Endothelial cell of umbilical vein (primary cell): Measurements from ENCODE around the gene MMS19. TPM values are rescaled to one million over a fixed set of nuclear protein-coding genes. Genes with fewer than 3 reads are reported as not detected.

Source experiments
- BruUV-seq: library from RNA; stranded (reverse); fragments of 400-500 nt; replicated peaks from 2 replicates; lab custom pipeline; 2021; lab: Mats Ljungman, UMichigan
- CTCF ChIA-PET: fragments of 300-600, 350-600 bp; sonication (Branson Sonifier 250); formaldehyde crosslinking; loops from one replicate; lab custom pipeline; 2021; ENCODE audit warnings: antibody characterized with exemption, inconsistent platforms; lab: Charles Lee
- POLR2A ChIA-PET: fragments of 300-600, 350-600 bp; sonication (Branson Sonifier 250); formaldehyde crosslinking; loops from one replicate; lab custom pipeline; 2021; ENCODE audit warnings: antibody characterized with exemption, inconsistent platforms; lab: Charles Lee
- DNase-seq: peaks from one replicate; pipeline ENCODE4 v3.0.0-alpha.2; 2011; ENCODE audit warnings: low read depth, low spot score
- FAIRE-seq: peaks from 2 replicates; lab custom pipeline; 2011; peaks lifted over from hg19 to GRCh38; lab: Jason Lieb, UNC
- H2AFZ ChIP-seq: 2 replicates; pipeline ENCODE4 v1.6.0; 2012; ENCODE audit warnings: low read depth, low read length, control low read depth, inconsistent platforms
- H3K27ac ChIP-seq: 2 replicates; pipeline ENCODE4 v1.5.1; 2011; ENCODE audit warnings: low read depth, mild to moderate bottlenecking, control low read depth, low read length, moderate library complexity; ENCODE audit not compliant: insufficient read depth
- H3K27me3 ChIP-seq, 2 experiments: 2 replicates each; pipeline versions ENCODE4 v1.6.0 to v1.6.1; 2011; ENCODE audit warnings: low read length in 2 of 2, mixed read lengths in 1 of 2; ENCODE audit not compliant: control insufficient read depth in 2 of 2, insufficient read depth in 2 of 2
- H3K36me3 ChIP-seq, 2 experiments: 2 replicates in 1 of 2; 3 replicates in 1 of 2; pipeline ENCODE4 v1.5.1; 2011; ENCODE audit warnings: low read length in 2 of 2, mild to moderate bottlenecking in 1 of 2, moderate library complexity in 1 of 2; ENCODE audit not compliant: control insufficient read depth in 2 of 2, insufficient read depth in 2 of 2; ENCODE audit errors: extremely low read depth in 1 of 2
- H3K4me1 ChIP-seq: 3 replicates; pipeline ENCODE4 v1.5.1; 2011; ENCODE audit warnings: mild to moderate bottlenecking, low read length; ENCODE audit not compliant: control insufficient read depth, insufficient read depth; ENCODE audit errors: extremely low read depth
- H3K4me2 ChIP-seq: 2 replicates; pipeline ENCODE4 v1.6.1; 2011; ENCODE audit warnings: low read length, control low read depth, mixed read lengths; ENCODE audit not compliant: insufficient read depth
- H3K4me3 ChIP-seq, 3 experiments: fragments of 200-600 bp in 1 of 3; sonication (generic), shearing (Covaris generic) in 1 of 3; replicated peaks in 1 of 3; 2 replicates each; pipeline ENCODE4 v1.5.1; 2011 to 2016; ENCODE audit warnings: control low read depth in 3 of 3, low read length in 3 of 3, mild to moderate bottlenecking in 2 of 3, inconsistent platforms in 1 of 3, low read depth in 1 of 3, moderate library complexity in 1 of 3; ENCODE audit not compliant: insufficient read depth in 1 of 3
- H3K79me2 ChIP-seq: 2 replicates; pipeline ENCODE4 v1.6.0; 2012; ENCODE audit warnings: low read length, inconsistent platforms; ENCODE audit not compliant: control insufficient read depth, insufficient read depth
- H3K9ac ChIP-seq: replicated peaks from 2 replicates; pipeline ENCODE3; 2011; ENCODE audit warnings: low read length, control low read depth; ENCODE audit not compliant: insufficient read depth; ENCODE audit errors: extremely low read depth
- H3K9me1 ChIP-seq: replicated peaks from 3 replicates; pipeline ENCODE4 v1.6.0; 2011; ENCODE audit warnings: mild to moderate bottlenecking, low read length; ENCODE audit not compliant: control insufficient read depth, insufficient read depth; ENCODE audit errors: extremely low read depth
- H3K9me3 ChIP-seq: replicated peaks from 2 replicates; pipeline ENCODE4 v1.5.1; 2012; ENCODE audit warnings: low read length, inconsistent platforms; ENCODE audit not compliant: control insufficient read depth, insufficient read depth
- H4K20me1 ChIP-seq: replicated peaks from 2 replicates; pipeline ENCODE3; 2011; ENCODE audit warnings: mild to moderate bottlenecking, low read length; ENCODE audit not compliant: control insufficient read depth, insufficient read depth; ENCODE audit errors: extremely low read depth
- EZH2 ChIP-seq: IDR thresholded peaks from 2 replicates; pipeline ENCODE4 v1.6.1; 2012; ENCODE audit warnings: borderline replicate concordance, low read depth, mild to moderate bottlenecking, moderate library complexity, low read length, inconsistent platforms; ENCODE audit not compliant: severe bottlenecking
- FOS ChIP-seq: IDR thresholded peaks from 2 replicates; pipeline ENCODE4 v1.6.1; 2011; ENCODE audit warnings: mild to moderate bottlenecking, low read length, moderate library complexity, borderline replicate concordance; ENCODE audit not compliant: insufficient read depth
- GATA2 ChIP-seq: IDR thresholded peaks from 2 replicates; pipeline ENCODE4 v1.7.0; 2011; ENCODE audit warnings: low read depth, mild to moderate bottlenecking, moderate library complexity, mixed read lengths, low read length; ENCODE audit not compliant: insufficient read length, insufficient read depth
- JUN ChIP-seq: IDR thresholded peaks from 2 replicates; pipeline ENCODE4 v1.6.1; 2011; ENCODE audit warnings: borderline replicate concordance, low read depth; ENCODE audit not compliant: insufficient read length, insufficient read depth
- MYC ChIP-seq: IDR thresholded peaks from one replicate; pipeline ENCODE4 v1.6.1; 2011; ENCODE audit warnings: mild to moderate bottlenecking, low read depth, low read length
- POLR2A ChIP-seq: IDR thresholded peaks from 2 replicates; pipeline ENCODE4 v1.6.1; 2012; ENCODE audit warnings: low read depth, mild to moderate bottlenecking, control low read depth, low read length
- POLR2AphosphoS5 ChIP-seq: IDR thresholded peaks from 2 replicates; pipeline ENCODE4 v1.6.1; 2012; ENCODE audit warnings: low read depth, mild to moderate bottlenecking, control low read depth, low read length, moderate library complexity; ENCODE audit not compliant: insufficient read depth
- dilution Hi-C: fragments of 300-500 bp; cut with MboI; formaldehyde crosslinking; loops from one replicate; pipeline ENCODE4 v1.15.0; 2019; ENCODE audit warnings: low sequenced_read_pairs; ENCODE audit not compliant: extremely low pct_ligation_motif_present
- intact Hi-C: fragments of 100-400 bp; cut with micrococcal nuclease; formaldehyde crosslinking; loops from one replicate; pipeline ENCODE4 v1.10.0; 2022
- polyA plus RNA-seq, 4 experiments: library from polyadenylated mRNA; depleted of rRNA in 3 of 4; stranded (reverse) in 3 of 4; unstranded in 1 of 4; fragments of >200 nt; gene quantifications; 2 replicates each; pipeline versions ENCODE4 v1.2.1 to v1.2.3, GENCODE V29; 2011 to 2012; ENCODE audit warnings: missing spikeins in 1 of 4
- total RNA-seq: library from RNA; stranded (reverse); gene quantifications from 2 replicates; pipeline ENCODE4 v1.2.3, GENCODE V29; 2021
- TF ChIP-seq, protein P1 (sequence below): IDR thresholded peaks from 2 replicates; pipeline ENCODE4 v1.6.1; 2011; ENCODE audit not compliant: insufficient read depth, insufficient read length
- TF ChIP-seq, protein P2 (sequence below), 2 donors: IDR thresholded peaks; 1 replicate in 1 of 2; 2 replicates in 1 of 2; pipeline ENCODE4 v1.5.1; 2011; ENCODE audit warnings: low read length in 2 of 2, mild to moderate bottlenecking in 2 of 2, moderate library complexity in 2 of 2, control low read depth in 1 of 2, inconsistent platforms in 1 of 2, low read depth in 1 of 2; ENCODE audit not compliant: insufficient read depth in 1 of 2; ENCODE audit errors: extremely low read depth in 1 of 2

Gene MMS19
- total and polyA plus RNA-seq, 2 donors (not counting 3 experiments of a cell fraction or from before 2014, with no cell fraction given), result 95.2 to 123 TPM

DNA sequence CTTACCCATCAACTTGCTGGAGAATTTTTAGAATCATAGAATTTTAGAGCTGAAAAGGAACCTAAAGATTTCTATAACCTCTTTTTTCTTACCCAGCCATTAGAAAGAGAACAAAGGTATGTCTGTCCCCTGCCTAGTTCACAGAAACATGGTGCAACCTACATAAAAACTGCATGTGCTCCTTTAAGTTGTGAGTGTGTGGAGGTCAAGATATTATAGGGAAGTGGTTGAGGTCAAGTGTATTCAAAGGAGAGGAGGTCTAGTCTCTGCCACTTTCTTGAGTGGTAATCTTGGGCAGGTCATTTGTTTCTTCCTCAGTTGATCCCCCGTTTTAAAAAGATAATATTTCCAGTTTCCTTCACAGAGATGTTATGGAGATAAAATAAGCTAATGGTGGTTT is 6.9 kb upstream of the MMS19 start:
- Histone ChIP-seq H3K4me2 (no peak overlapping the region), H3K36me3 (no peaks in the 10 kb centered on the region), H3K4me1 (peaks cover 17% of the 10 kb centered on the region), H3K9ac (no peak overlapping the region), H3K79me2 (peaks cover 48% of the 10 kb centered on the region), H3K4me3 (no peak overlapping the region), H4K20me1 (no peaks in the 10 kb centered on the region), H3K27ac (no peak overlapping the region), H3K9me3 (no peaks in the 10 kb centered on the region), H3K27me3 (no peaks in the 10 kb centered on the region), H2AFZ (no peak overlapping the region), H3K9me1 (no peaks in the 10 kb centered on the region)
- no TSS peak for BruUV-seq
- CTCF ChIA-PET, result interaction anchor here (1.0 to 1.8 kb wide), 3 partner anchors 10 to 49 kb away, joined by 3 to 6 read pairs (median 6); no protein-coding TSS in a partner anchor
- TF ChIP-seq GATA2 (no peak), POLR2A (no peak), FOS (no peak), JUN (no peak), MYC (no peak)
- POLR2A ChIA-PET, result no interaction called here
- no peak for DNase-seq
- no peak for FAIRE-seq
- intact Hi-C loops, result no loop called here
- dilution Hi-C loops, result no loop called here

DNA sequence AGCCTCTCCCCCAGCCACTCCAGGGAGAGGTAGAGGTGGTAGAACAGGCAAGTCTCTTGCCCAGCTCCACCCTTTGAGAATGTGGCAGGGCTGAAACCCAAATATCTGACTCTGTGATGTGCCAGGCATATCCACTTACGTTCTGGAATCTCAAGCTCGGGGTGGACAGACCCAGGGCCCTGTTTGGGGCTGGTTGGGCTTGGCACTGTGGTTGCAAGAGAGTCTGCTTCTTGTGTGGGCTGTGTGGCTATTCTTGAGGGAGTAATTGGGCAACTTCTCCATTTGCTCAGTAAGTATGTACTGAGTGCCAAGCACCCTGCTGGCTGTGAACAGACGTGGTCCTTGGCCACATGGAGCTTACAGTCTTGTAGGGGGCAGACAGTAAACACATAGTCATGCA is 5.2 kb upstream of the MMS19 start:
- H3K79me2 ChIP-seq, result peaks cover 43% of the 10 kb centered on the region
- H3K9me1 ChIP-seq, result no peaks in the 10 kb centered on the region
- H4K20me1 ChIP-seq, result no peaks in the 10 kb centered on the region
- H3K4me3 ChIP-seq, result no peak overlapping the region
- BruUV-seq, result no TSS peak
- TF ChIP-seq POLR2A, result no peak
- TF ChIP-seq, protein P1, sequence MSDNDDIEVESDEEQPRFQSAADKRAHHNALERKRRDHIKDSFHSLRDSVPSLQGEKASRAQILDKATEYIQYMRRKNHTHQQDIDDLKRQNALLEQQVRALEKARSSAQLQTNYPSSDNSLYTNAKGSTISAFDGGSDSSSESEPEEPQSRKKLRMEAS, result no peak
- no peak for TF ChIP-seq POLR2AphosphoS5
- TF ChIP-seq JUN, result no peak
- no peak for TF ChIP-seq FOS
- TF ChIP-seq EZH2, result no peak
- no peak for TF ChIP-seq MYC
- TF ChIP-seq GATA2, result no peak
- TF ChIP-seq, protein P2, sequence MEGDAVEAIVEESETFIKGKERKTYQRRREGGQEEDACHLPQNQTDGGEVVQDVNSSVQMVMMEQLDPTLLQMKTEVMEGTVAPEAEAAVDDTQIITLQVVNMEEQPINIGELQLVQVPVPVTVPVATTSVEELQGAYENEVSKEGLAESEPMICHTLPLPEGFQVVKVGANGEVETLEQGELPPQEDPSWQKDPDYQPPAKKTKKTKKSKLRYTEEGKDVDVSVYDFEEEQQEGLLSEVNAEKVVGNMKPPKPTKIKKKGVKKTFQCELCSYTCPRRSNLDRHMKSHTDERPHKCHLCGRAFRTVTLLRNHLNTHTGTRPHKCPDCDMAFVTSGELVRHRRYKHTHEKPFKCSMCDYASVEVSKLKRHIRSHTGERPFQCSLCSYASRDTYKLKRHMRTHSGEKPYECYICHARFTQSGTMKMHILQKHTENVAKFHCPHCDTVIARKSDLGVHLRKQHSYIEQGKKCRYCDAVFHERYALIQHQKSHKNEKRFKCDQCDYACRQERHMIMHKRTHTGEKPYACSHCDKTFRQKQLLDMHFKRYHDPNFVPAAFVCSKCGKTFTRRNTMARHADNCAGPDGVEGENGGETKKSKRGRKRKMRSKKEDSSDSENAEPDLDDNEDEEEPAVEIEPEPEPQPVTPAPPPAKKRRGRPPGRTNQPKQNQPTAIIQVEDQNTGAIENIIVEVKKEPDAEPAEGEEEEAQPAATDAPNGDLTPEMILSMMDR (IDR thresholded peaks at IDR 0.05; ENCODE audit: extremely low read depth in 1 of 2, insufficient read depth in 1 of 2, low read depth in 1 of 2, low read length in 2 of 2), result no peak
- H2AFZ ChIP-seq, result no peak overlapping the region
- H3K4me2 ChIP-seq, result no peak overlapping the region
- H3K36me3 ChIP-seq, result no peaks in the 10 kb centered on the region
- dilution Hi-C loops, result no loop called here
- H3K4me1 ChIP-seq, result peaks cover 16% of the 10 kb centered on the region
- intact Hi-C loops, result no loop called here
- no peaks in the 10 kb centered on the region for H3K27me3 ChIP-seq
- H3K9ac ChIP-seq, result no peak overlapping the region
- CTCF ChIA-PET, result interaction anchor here (1.4 kb wide), 1 partner anchor 31 kb away, joined by 3 read pairs; no protein-coding TSS in a partner anchor
- no peaks in the 10 kb centered on the region for H3K9me3 ChIP-seq
- no peak overlapping the region for H3K27ac ChIP-seq
- FAIRE-seq (no peak), DNase-seq (no peak)
- POLR2A ChIA-PET, result no interaction called here
